Osteoblast (primary cell): ENCODE data around the gene GPRIN2. TPM values are rescaled to one million over a fixed set of nuclear protein-coding genes. Genes with fewer than 3 reads are reported as not detected.
A peak's percentile ranks its signal among the peaks of the same experiment; 100 is the strongest.

ENCODE experiments used
- DNase-seq: peaks from one replicate; pipeline ENCODE4 v3.0.0; 2011; ENCODE audit warnings: low spot score, mixed read lengths; ENCODE audit not compliant: insufficient read length; ENCODE audit errors: missing footprints
- H2AFZ ChIP-seq: 2 replicates; pipeline ENCODE4 v1.6.0; 2011; ENCODE audit warnings: mild to moderate bottlenecking, low read length
- H3K27ac ChIP-seq: 2 replicates; pipeline ENCODE4 v1.5.1; 2011; ENCODE audit warnings: mild to moderate bottlenecking, low read depth, low read length, moderate library complexity
- H3K27me3 ChIP-seq: 2 replicates; pipeline ENCODE4 v1.6.0; 2012; ENCODE audit warnings: mild to moderate bottlenecking, control low read depth, inconsistent platforms, low read length, moderate library complexity; ENCODE audit not compliant: insufficient read depth
- H3K36me3 ChIP-seq: 2 replicates; pipeline ENCODE4 v1.5.1; 2011; ENCODE audit warnings: mild to moderate bottlenecking, low read length, control low read depth, moderate library complexity; ENCODE audit not compliant: insufficient read depth
- H3K4me1 ChIP-seq: 2 replicates; pipeline ENCODE4 v1.5.1; 2011; ENCODE audit warnings: mild to moderate bottlenecking, low read length, control low read depth, moderate library complexity; ENCODE audit not compliant: insufficient read depth
- H3K4me2 ChIP-seq: 2 replicates; pipeline ENCODE4 v1.6.0; 2011; ENCODE audit warnings: mild to moderate bottlenecking, low read length; ENCODE audit not compliant: insufficient read depth
- H3K4me3 ChIP-seq: fragments of 200-600 bp; sonication (generic); 3 replicates; pipeline ENCODE4 v1.5.1; 2012; ENCODE audit warnings: mild to moderate bottlenecking, low read length, inconsistent platforms; ENCODE audit not compliant: insufficient read depth
- H3K79me2 ChIP-seq: 2 replicates; pipeline ENCODE4 v1.6.0; 2012; ENCODE audit warnings: mild to moderate bottlenecking, low read length, control low read depth, inconsistent platforms; ENCODE audit not compliant: insufficient read depth
- H3K9me3 ChIP-seq: 2 replicates; pipeline ENCODE4 v1.5.1; 2011; ENCODE audit warnings: low read depth, low read length, control low read depth
- H4K20me1 ChIP-seq: 2 replicates; pipeline ENCODE4 v1.6.0; 2012; ENCODE audit warnings: mild to moderate bottlenecking, low read length, control low read depth; ENCODE audit not compliant: insufficient read depth
- CTCF ChIP-seq: IDR thresholded peaks from 2 replicates; pipeline ENCODE4 v1.5.1; 2011; ENCODE audit warnings: mild to moderate bottlenecking, low read depth, low read length, moderate library complexity; ENCODE audit errors: extremely low read depth
- total RNA-seq: library from RNA; depleted of rRNA; stranded (reverse); fragments of >200 nt; gene quantifications from 2 replicates; pipeline ENCODE4 v1.2.3, GENCODE V29; 2012

The GPRIN2 gene
- total RNA-seq, 1 donor = not detected

GRCh38 chr10:46550076-46550790 lies 6.2 kb downstream of the GPRIN2 start:
- Histone ChIP-seq H3K4me2 (no peak overlapping the region), H4K20me1 (no peaks in the 10 kb centered on the region), H3K9me3 (no peaks in the 10 kb centered on the region), H3K36me3 (no peaks in the 10 kb centered on the region), H3K4me3 (no peak overlapping the region), H3K79me2 (no peaks in the 10 kb centered on the region), H3K27ac (no peak overlapping the region), H2AFZ (no peak overlapping the region), H3K4me1 (no peaks in the 10 kb centered on the region), H3K27me3 (peaks cover 25% of the 10 kb centered on the region)
- TF ChIP-seq CTCF = no peak
- DNase-seq = peak; percentile 84

GRCh38 chr10:46549171-46550075 lies 7.0 kb downstream of the GPRIN2 start:
- no peak overlapping the region for H3K4me3 ChIP-seq
- H3K79me2 ChIP-seq = no peaks in the 10 kb centered on the region
- H3K36me3 ChIP-seq = no peaks in the 10 kb centered on the region
- H4K20me1 ChIP-seq = no peaks in the 10 kb centered on the region
- peaks cover 20% of the 10 kb centered on the region for H3K27me3 ChIP-seq
- TF ChIP-seq CTCF = no peak
- no peaks in the 10 kb centered on the region for H3K9me3 ChIP-seq
- H3K4me1 ChIP-seq = no peaks in the 10 kb centered on the region
- no peak overlapping the region for H3K4me2 ChIP-seq
- peak; percentile 86 for DNase-seq
- no peak overlapping the region for H2AFZ ChIP-seq
- H3K27ac ChIP-seq = no peak overlapping the region

DNA sequence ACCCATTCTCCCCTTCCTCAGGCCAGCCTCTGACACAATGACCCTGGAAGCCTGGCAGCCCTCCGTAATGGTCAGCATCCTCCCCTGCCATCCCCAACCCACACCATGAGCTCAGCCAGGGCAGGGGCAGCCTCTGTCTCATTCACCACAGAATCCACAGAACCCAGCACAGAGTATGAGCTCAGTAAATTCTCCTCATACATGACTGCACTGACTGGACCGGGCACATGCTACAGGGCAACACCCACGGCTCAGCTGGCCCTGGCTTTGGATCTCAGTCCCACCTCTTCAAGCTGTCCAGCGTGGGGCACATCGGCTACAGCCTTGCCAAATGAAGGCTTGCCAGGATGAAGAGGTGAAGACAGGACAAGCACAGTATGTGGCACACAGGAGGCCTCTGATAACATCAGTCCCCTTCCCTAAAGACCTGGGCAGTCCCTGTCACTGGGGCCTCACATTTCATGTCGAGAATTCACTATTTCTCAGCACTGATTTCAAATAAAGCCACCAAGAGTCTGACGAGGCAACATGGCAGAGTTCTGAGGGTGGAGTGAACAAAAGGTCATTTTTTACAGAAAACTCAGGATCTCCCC lies 7.9 kb downstream of the GPRIN2 start:
- no peak for TF ChIP-seq CTCF
- Histone ChIP-seq H3K4me3 (no peak overlapping the region), H3K9me3 (no peaks in the 10 kb centered on the region), H3K79me2 (no peaks in the 10 kb centered on the region), H2AFZ (no peak overlapping the region), H3K4me1 (no peaks in the 10 kb centered on the region), H3K27ac (no peak overlapping the region), H4K20me1 (no peaks in the 10 kb centered on the region), H3K36me3 (no peaks in the 10 kb centered on the region), H3K4me2 (no peak overlapping the region), H3K27me3 (peaks cover 13% of the 10 kb centered on the region)
- DNase-seq = peak; percentile 95
